Measurements from ENCODE around the gene CACNA1H. TPM values are rescaled to one million over a fixed set of nuclear protein-coding genes. Genes with fewer than 3 reads are reported as not detected.

The CACNA1H gene
- total RNA-seq, 1 experiment from 2014 or later: 31.1 TPM

DNA sequence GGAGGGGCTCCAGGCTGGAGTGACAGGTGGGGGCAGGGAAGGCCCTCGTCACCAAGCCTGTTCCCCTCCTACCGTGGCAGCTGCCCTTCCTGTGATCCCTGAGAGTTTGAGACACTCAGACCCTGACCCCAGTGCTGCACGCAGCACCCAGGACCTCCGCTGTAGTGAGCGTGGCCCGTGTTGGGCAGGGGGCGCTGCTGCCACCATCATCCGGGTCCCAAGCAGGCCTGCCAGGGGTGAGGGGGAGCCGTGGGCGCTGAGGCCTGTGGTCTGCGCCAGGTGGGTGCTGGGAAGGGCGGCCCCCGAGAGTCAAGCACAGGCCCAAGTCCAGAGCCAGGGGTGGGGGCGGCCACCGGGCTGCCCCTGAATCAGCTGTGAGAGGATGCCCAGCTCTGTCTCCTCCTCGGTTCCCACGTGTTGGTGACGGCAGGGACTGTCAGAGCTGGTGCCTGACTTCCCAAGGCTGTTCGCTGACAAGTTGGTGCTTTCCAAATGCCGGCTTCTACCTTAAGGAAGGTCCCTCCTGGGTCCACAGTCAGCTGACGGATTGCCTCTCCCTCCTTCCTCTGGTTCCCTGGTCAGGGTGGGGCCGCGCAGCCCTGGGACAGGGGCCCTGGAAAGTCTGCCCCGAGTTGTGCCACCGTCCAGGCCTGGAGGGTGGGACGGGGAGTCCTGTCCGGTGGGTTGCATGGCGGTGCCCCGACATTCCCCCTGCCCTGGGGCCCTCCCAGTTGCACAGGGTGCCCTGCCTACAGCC, 41.1 kb downstream of the CACNA1H start:
- TF ChIP-seq CTCF (IDR thresholded peaks at IDR 0.05): no peak
- no peak for TF ChIP-seq TCF7L2 (IDR thresholded peaks at IDR 0.05; ENCODE audit: low read depth, low read length)
- TF ChIP-seq POLR2AphosphoS5 (IDR thresholded peaks at IDR 0.05; ENCODE audit: low read depth, low read length): no peak
- TF ChIP-seq SIN3A (IDR thresholded peaks at IDR 0.05; ENCODE audit: borderline replicate concordance, insufficient read depth, low read depth, low read length): no peak
- TF ChIP-seq, protein P1, sequence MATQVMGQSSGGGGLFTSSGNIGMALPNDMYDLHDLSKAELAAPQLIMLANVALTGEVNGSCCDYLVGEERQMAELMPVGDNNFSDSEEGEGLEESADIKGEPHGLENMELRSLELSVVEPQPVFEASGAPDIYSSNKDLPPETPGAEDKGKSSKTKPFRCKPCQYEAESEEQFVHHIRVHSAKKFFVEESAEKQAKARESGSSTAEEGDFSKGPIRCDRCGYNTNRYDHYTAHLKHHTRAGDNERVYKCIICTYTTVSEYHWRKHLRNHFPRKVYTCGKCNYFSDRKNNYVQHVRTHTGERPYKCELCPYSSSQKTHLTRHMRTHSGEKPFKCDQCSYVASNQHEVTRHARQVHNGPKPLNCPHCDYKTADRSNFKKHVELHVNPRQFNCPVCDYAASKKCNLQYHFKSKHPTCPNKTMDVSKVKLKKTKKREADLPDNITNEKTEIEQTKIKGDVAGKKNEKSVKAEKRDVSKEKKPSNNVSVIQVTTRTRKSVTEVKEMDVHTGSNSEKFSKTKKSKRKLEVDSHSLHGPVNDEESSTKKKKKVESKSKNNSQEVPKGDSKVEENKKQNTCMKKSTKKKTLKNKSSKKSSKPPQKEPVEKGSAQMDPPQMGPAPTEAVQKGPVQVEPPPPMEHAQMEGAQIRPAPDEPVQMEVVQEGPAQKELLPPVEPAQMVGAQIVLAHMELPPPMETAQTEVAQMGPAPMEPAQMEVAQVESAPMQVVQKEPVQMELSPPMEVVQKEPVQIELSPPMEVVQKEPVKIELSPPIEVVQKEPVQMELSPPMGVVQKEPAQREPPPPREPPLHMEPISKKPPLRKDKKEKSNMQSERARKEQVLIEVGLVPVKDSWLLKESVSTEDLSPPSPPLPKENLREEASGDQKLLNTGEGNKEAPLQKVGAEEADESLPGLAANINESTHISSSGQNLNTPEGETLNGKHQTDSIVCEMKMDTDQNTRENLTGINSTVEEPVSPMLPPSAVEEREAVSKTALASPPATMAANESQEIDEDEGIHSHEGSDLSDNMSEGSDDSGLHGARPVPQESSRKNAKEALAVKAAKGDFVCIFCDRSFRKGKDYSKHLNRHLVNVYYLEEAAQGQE (IDR thresholded peaks at IDR 0.05; ENCODE audit: insufficient read depth in 1 of 2, low read depth in 2 of 2, low read length in 1 of 2): no peak
- peaks cover 34% of the 10 kb centered on the region for H3K4me1 ChIP-seq (ENCODE audit: control insufficient read depth, insufficient read depth, low read length)
- BruUV-seq (replicated peaks): no TSS peak
- no peaks in the 10 kb centered on the region for H3K27me3 ChIP-seq (ENCODE audit: control insufficient read depth, insufficient read depth, low read length)
- ChIA-PET POLR2A (no interaction called here), CTCF (interaction anchor here (0.7 to 1.1 kb wide), 2 partner anchors 83 to 88 kb away, joined by 3 read pairs; no protein-coding TSS in a partner anchor)
- H3K27ac ChIP-seq (ENCODE audit: low read length): 0 out of 2 replicates have a peak overlapping the region, but pooled peaks have one; percentile 30
- ATAC-seq (peak; percentile 35), DNase-seq (ENCODE audit: low read depth, low spot score) (no peak)
- H3K9me3 ChIP-seq (ENCODE audit: control insufficient read depth, insufficient read depth, low read depth, low read length): no peaks in the 10 kb centered on the region
- in situ Hi-C loops (cut with HindIII; ENCODE audit: low pct_unique_long_range_greater_than_20kb, low sequenced_read_pairs) (no loop called here), intact Hi-C loops (cut with micrococcal nuclease; ENCODE audit: unreplicated experiment) (loop anchor here (2.0 kb wide), 1 partner anchor 87 kb away; no protein-coding TSS in a partner anchor)
- no peaks in the 10 kb centered on the region for H3K36me3 ChIP-seq (ENCODE audit: control insufficient read depth, insufficient read depth, low read length)
- no peak overlapping the region for H3K4me3 ChIP-seq (ENCODE audit: low read depth in 2 of 2, low read length in 2 of 2)

DNA sequence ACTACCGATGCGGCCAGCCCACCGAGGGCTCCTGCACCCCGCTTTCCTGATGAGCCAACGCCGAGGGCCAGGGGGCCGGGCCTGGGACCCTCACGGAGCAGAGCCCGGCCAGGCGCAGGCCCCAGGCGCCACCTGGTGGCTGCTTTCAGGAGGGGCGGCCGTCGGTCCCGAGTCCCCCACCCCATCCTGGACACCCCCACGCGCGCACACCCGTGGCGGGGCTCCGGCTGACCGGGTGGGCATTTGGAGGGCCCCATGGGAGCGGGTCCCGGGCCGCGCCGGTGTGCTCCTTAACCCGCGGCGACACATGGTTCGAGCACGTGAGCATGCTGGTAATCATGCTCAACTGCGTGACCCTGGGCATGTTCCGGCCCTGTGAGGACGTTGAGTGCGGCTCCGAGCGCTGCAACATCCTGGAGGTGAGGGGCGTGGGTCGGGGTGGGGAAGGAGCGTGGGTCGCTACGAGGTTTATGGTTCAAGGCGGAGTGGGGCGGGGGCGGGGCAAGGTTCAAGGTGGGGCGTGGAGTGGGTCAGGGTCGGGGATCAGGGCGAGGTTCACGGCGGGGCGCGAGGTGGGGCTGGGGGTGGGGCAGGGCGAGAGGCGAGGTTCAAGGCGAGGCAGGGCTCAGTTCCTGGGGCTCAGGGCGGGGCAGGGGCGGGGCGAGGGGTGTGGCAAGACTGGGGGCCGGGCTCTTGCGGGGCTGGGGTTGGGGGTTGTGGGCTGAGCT, 41.9 kb downstream of the CACNA1H start:
- Histone ChIP-seq H3K4me1 (ENCODE audit: control insufficient read depth, insufficient read depth, low read length) (peaks cover 34% of the 10 kb centered on the region), H3K27me3 (ENCODE audit: control insufficient read depth, insufficient read depth, low read length) (no peaks in the 10 kb centered on the region), H3K4me3 (ENCODE audit: low read depth in 2 of 2, low read length in 2 of 2) (peak overlapping the region in 1 of 2 experiments; percentile 23; a peak in 1 of 4 replicates), H3K36me3 (ENCODE audit: control insufficient read depth, insufficient read depth, low read length) (no peaks in the 10 kb centered on the region), H3K9me3 (ENCODE audit: control insufficient read depth, insufficient read depth, low read depth, low read length) (no peaks in the 10 kb centered on the region), H3K27ac (ENCODE audit: low read length) (no peak overlapping the region)
- BruUV-seq (replicated peaks): no TSS peak
- POLR2A ChIA-PET: no interaction called here
- ATAC-seq: no peak
- in situ Hi-C loops (cut with HindIII; ENCODE audit: low pct_unique_long_range_greater_than_20kb, low sequenced_read_pairs): no loop called here
- TF ChIP-seq CTCF (IDR thresholded peaks at IDR 0.05): peak; percentile 96
- no peak for TF ChIP-seq SIN3A (IDR thresholded peaks at IDR 0.05; ENCODE audit: borderline replicate concordance, insufficient read depth, low read depth, low read length)
- no peak for DNase-seq (ENCODE audit: low read depth, low spot score)
- intact Hi-C loops (cut with micrococcal nuclease; ENCODE audit: unreplicated experiment): loop anchor here (2.0 kb wide), 1 partner anchor 88 kb away; no protein-coding TSS in a partner anchor
- CTCF ChIA-PET: interaction anchor here (1.1 kb wide), 1 partner anchor 89 kb away, joined by 3 read pairs; no protein-coding TSS in a partner anchor
